Measurements from ENCODE around the gene TCOF1.

GRCh38 chr5:150392680-150393079 lies 35.2 kb downstream of the TCOF1 start:
- TF ChIP-seq POLR2A (IDR thresholded peaks at IDR 0.05) (no peak), CTCF (IDR thresholded peaks at IDR 0.05) (no peak), POLR2AphosphoS5 (IDR thresholded peaks at IDR 0.05) (no peak)

All from prostate gland (tissue), 2 donors.